Lower lobe of right lung (tissue), 2 donors: ENCODE measurements around the gene SLC17A5. TPM values are rescaled to one million over a fixed set of nuclear protein-coding genes. Genes with fewer than 3 reads are reported as not detected.

ENCODE experiments used
- ATAC-seq, 2 donors: fragments of 200-7000 bp; cut with Tn5 transposase; one replicate each; pipeline ENCODE4 v1.9.1; 2020 to 2022; ENCODE audit warnings: mild to moderate bottlenecking in 2 of 2, moderate library complexity in 2 of 2
- DNase-seq: peaks from one replicate; pipeline ENCODE4 v3.0.0-alpha.2; 2020
- H3K27ac ChIP-seq: fragments of 200-600 bp; one replicate; pipeline ENCODE4 v1.8.0; 2022
- H3K27me3 ChIP-seq: fragments of 200-600 bp; one replicate; pipeline ENCODE4 v1.8.0; 2022; ENCODE audit warnings: low read depth
- H3K36me3 ChIP-seq: fragments of 200-600 bp; one replicate; pipeline ENCODE4 v1.8.0; 2022; ENCODE audit warnings: mild to moderate bottlenecking
- H3K4me1 ChIP-seq: fragments of 200-600 bp; one replicate; pipeline ENCODE4 v1.8.0; 2022
- H3K4me3 ChIP-seq: fragments of 200-600 bp; one replicate; pipeline ENCODE4 v1.8.0; 2022; ENCODE audit warnings: mild to moderate bottlenecking
- H3K9me3 ChIP-seq: fragments of 200-600 bp; one replicate; pipeline ENCODE4 v1.8.0; 2022
- CTCF ChIP-seq: fragments of 200-600 bp; IDR thresholded peaks from one replicate; pipeline ENCODE4 v1.8.0; 2022; ENCODE audit warnings: antibody characterized with exemption, mild to moderate bottlenecking
- intact Hi-C: fragments of 100-400 bp; cut with DNase I; formaldehyde crosslinking; loops from one replicate; pipeline ENCODE4 v1.11.0; 2022
- total RNA-seq: library from RNA; stranded (reverse); fragmentation: NEBNext Ultra II Directional; extraction: Animal tissue kit (Norgen Biotek cat#: 25700); gene quantifications from one replicate; pipeline ENCODE4 v1.2.1, GENCODE V29; 2021
- donor health status: DM: no; HTN: yes; CAD: no; lungs with severe emphysema.

Gene SLC17A5
- total RNA-seq, 1 donor from 2014 or later, result 25.9 TPM

GRCh38 chr6:73648166-73648565 is 5.6 kb downstream of the SLC17A5 start:
- ATAC-seq, result no peak
- Histone ChIP-seq H3K4me3 (no peak overlapping the region), H3K36me3 (peaks cover 19% of the 10 kb centered on the region), H3K4me1 (peaks cover 19% of the 10 kb centered on the region), H3K27me3 (no peaks in the 10 kb centered on the region), H3K27ac (no peak overlapping the region), H3K9me3 (no peaks in the 10 kb centered on the region)
- no peak for TF ChIP-seq CTCF
- no peak for DNase-seq
- intact Hi-C loops, result no loop called here

GRCh38 chr6:73644941-73645591 is 8.7 kb downstream of the SLC17A5 start:
- DNase-seq, result no peak
- no peaks in the 10 kb centered on the region for H3K9me3 ChIP-seq
- intact Hi-C loops, result no loop called here
- ATAC-seq, result no peak
- peaks cover 34% of the 10 kb centered on the region for H3K36me3 ChIP-seq
- H3K4me3 ChIP-seq, result peak overlapping the region; percentile 46
- TF ChIP-seq CTCF, result no peak
- H3K27ac ChIP-seq, result no peak overlapping the region
- H3K4me1 ChIP-seq, result peaks cover 8% of the 10 kb centered on the region
- no peaks in the 10 kb centered on the region for H3K27me3 ChIP-seq

GRCh38 chr6:73644030-73644429 is 9.8 kb downstream of the SLC17A5 start:
- intact Hi-C loops, result no loop called here
- peaks cover 36% of the 10 kb centered on the region for H3K36me3 ChIP-seq
- no peak for ATAC-seq

GRCh38 chr6:73642530-73642929 is 11.3 kb downstream of the SLC17A5 start:
- H3K27ac ChIP-seq, result no peak overlapping the region
- no peak for TF ChIP-seq CTCF
- intact Hi-C loops, result no loop called here

More at GRCh38 chr6:73644030-73644429, 9.8 kb downstream of the SLC17A5 start:
- Histone ChIP-seq H3K4me3 (no peak overlapping the region), H3K4me1 (peaks cover 8% of the 10 kb centered on the region), H3K9me3 (no peaks in the 10 kb centered on the region), H3K27ac (no peak overlapping the region), H3K27me3 (no peaks in the 10 kb centered on the region)
- TF ChIP-seq CTCF, result no peak
- DNase-seq, result no peak

GRCh38 chr6:73640179-73640750 is 13.5 kb downstream of the SLC17A5 start:
- Histone ChIP-seq H3K9me3 (no peaks in the 10 kb centered on the region), H3K4me3 (no peak overlapping the region), H3K4me1 (peaks cover 5% of the 10 kb centered on the region), H3K27ac (no peak overlapping the region), H3K27me3 (no peaks in the 10 kb centered on the region), H3K36me3 (peaks cover 58% of the 10 kb centered on the region)
- intact Hi-C loops, result no loop called here
- DNase-seq, result no peak
- no peak for ATAC-seq
- TF ChIP-seq CTCF, result no peak

More at GRCh38 chr6:73642530-73642929, 11.3 kb downstream of the SLC17A5 start:
- Histone ChIP-seq H3K4me1 (peaks cover 8% of the 10 kb centered on the region), H3K4me3 (no peak overlapping the region), H3K36me3 (peaks cover 38% of the 10 kb centered on the region), H3K27me3 (no peaks in the 10 kb centered on the region), H3K9me3 (no peaks in the 10 kb centered on the region)
- DNase-seq, result no peak
- no peak for ATAC-seq
